ENCODE data around the gene MCUB. TPM values are rescaled to one million over a fixed set of nuclear protein-coding genes. Genes with fewer than 3 reads are reported as not detected.
A peak's percentile ranks its signal among the peaks of the same experiment; 100 is the strongest.

Gene MCUB
- total RNA-seq, 2 experiments from 2014 or later = 62.3 to 65.3 TPM

- DNase-seq (no peak), ATAC-seq (no peak)
- intact Hi-C loops (cut with micrococcal nuclease) = no loop called here
- H3K4me1 Mint-ChIP-seq (ENCODE audit: low read depth) = peaks cover 60% of the 10 kb centered on the region
- H3K27ac Mint-ChIP-seq = peak overlapping the region; percentile 46
- TF ChIP-seq CTCF (IDR thresholded peaks at IDR 0.05) = no peak
- CTCF ChIA-PET = no interaction called here
- peaks cover 3% of the 10 kb centered on the region for H3K9me3 Mint-ChIP-seq
- POLR2A ChIA-PET = no interaction called here
- H3K36me3 Mint-ChIP-seq (ENCODE audit: low read depth) = peaks cover 26% of the 10 kb centered on the region
- H3K4me3 Mint-ChIP-seq = no peak overlapping the region
- H3K27me3 Mint-ChIP-seq = no peaks in the 10 kb centered on the region
These were observed 105.9 kb downstream of the MCUB start for GRCh38 chr4:109665783-109666485.

GRCh38 chr4:109671350-109671749, 111.3 kb downstream of the MCUB start:
- ChIA-PET POLR2A (no interaction called here), CTCF (interaction anchor here (1.2 kb wide), 1 partner anchor 12 kb away, joined by 3 read pairs; no protein-coding TSS in a partner anchor)
- no peak for TF ChIP-seq CTCF (IDR thresholded peaks at IDR 0.05)
- peaks cover 42% of the 10 kb centered on the region for H3K36me3 Mint-ChIP-seq (ENCODE audit: low read depth)
- H3K9me3 Mint-ChIP-seq = peaks cover 13% of the 10 kb centered on the region
- intact Hi-C loops (cut with micrococcal nuclease) = no loop called here
- H3K27me3 Mint-ChIP-seq = no peaks in the 10 kb centered on the region
- H3K4me1 Mint-ChIP-seq (ENCODE audit: low read depth) = peaks cover 63% of the 10 kb centered on the region
- H3K27ac Mint-ChIP-seq = peak overlapping the region; percentile 87
- H3K4me3 Mint-ChIP-seq = no peak overlapping the region
- ATAC-seq (peak; percentile 73), DNase-seq (peak; percentile 42)

GRCh38 chr4:109672169-109672930, 112.3 kb downstream of the MCUB start:
- DNase-seq (no peak), ATAC-seq (no peak)
- POLR2A ChIA-PET = no interaction called here
- intact Hi-C loops (cut with micrococcal nuclease) = no loop called here
- Mint-ChIP-seq H3K9me3 (peaks cover 13% of the 10 kb centered on the region), H3K4me3 (no peak overlapping the region), H3K36me3 (ENCODE audit: low read depth) (peaks cover 39% of the 10 kb centered on the region), H3K4me1 (ENCODE audit: low read depth) (peaks cover 57% of the 10 kb centered on the region), H3K27me3 (no peaks in the 10 kb centered on the region), H3K27ac (no peak overlapping the region)
- TF ChIP-seq CTCF (IDR thresholded peaks at IDR 0.05) = no peak
- CTCF ChIA-PET = interaction anchor here (1.5 kb wide), 1 partner anchor 25 kb away, joined by 3 read pairs; no protein-coding TSS in a partner anchor

- ATAC-seq (no peak), DNase-seq (no peak)
- H3K27ac Mint-ChIP-seq = no peak overlapping the region
- ChIA-PET POLR2A (no interaction called here), CTCF (interaction anchor here (1.2 to 1.5 kb wide), 2 partner anchors 10 to 24 kb away, joined by 3 read pairs; no protein-coding TSS in a partner anchor)
- H3K36me3 Mint-ChIP-seq (ENCODE audit: low read depth) = peaks cover 42% of the 10 kb centered on the region
- peaks cover 13% of the 10 kb centered on the region for H3K9me3 Mint-ChIP-seq
- intact Hi-C loops (cut with micrococcal nuclease) = no loop called here
- H3K27me3 Mint-ChIP-seq = no peaks in the 10 kb centered on the region
- H3K4me1 Mint-ChIP-seq (ENCODE audit: low read depth) = peaks cover 49% of the 10 kb centered on the region
- no peak overlapping the region for H3K4me3 Mint-ChIP-seq
- no peak for TF ChIP-seq CTCF (IDR thresholded peaks at IDR 0.05)
These were observed 113.3 kb downstream of the MCUB start for GRCh38 chr4:109673303-109673702.

- peak overlapping the region; percentile 19 for H3K27ac Mint-ChIP-seq
- H3K36me3 Mint-ChIP-seq (ENCODE audit: low read depth) = peaks cover 49% of the 10 kb centered on the region
- peaks cover 13% of the 10 kb centered on the region for H3K9me3 Mint-ChIP-seq
- ChIA-PET CTCF (no interaction called here), POLR2A (interaction anchor here (0.9 kb wide), 1 partner anchor 112 kb away, joined by 3 read pairs; no protein-coding TSS in a partner anchor)
- peaks cover 32% of the 10 kb centered on the region for H3K4me1 Mint-ChIP-seq (ENCODE audit: low read depth)
- DNase-seq = no peak
- intact Hi-C loops (cut with micrococcal nuclease) = no loop called here
- TF ChIP-seq CTCF (IDR thresholded peaks at IDR 0.05) = no peak
- no peaks in the 10 kb centered on the region for H3K27me3 Mint-ChIP-seq
- H3K4me3 Mint-ChIP-seq = no peak overlapping the region
- ATAC-seq = peak; percentile 32
These were observed 115.1 kb downstream of the MCUB start for GRCh38 chr4:109675181-109675580.
